ENCODE results near the gene TESMIN.

The TESMIN gene

GRCh38 chr11:68750195-68751003 lies 921 bp downstream of the TESMIN start:
- TF ChIP-seq EP300 (IDR thresholded peaks at IDR 0.05; ENCODE audit: borderline replicate concordance) (no peak), NFIC (IDR thresholded peaks at IDR 0.05) (no peak), TEAD4 (IDR thresholded peaks at IDR 0.05) (no peak), TAF1 (IDR thresholded peaks at IDR 0.05; ENCODE audit: low read depth) (no peak), ZBTB7A (IDR thresholded peaks at IDR 0.05; ENCODE audit: low read depth) (no peak), FOXM1 (IDR thresholded peaks at IDR 0.05; ENCODE audit: borderline replicate concordance, low read depth) (no peak), YY1 (IDR thresholded peaks at IDR 0.05; ENCODE audit: low read depth) (no peak), EGR1 (IDR thresholded peaks at IDR 0.05) (no peak), USF1 (IDR thresholded peaks at IDR 0.05) (no peak), REST (IDR thresholded peaks at IDR 0.05; ENCODE audit: low read depth) (no peak), RAD21 (IDR thresholded peaks at IDR 0.05; ENCODE audit: low read depth) (no peak), TCF12 (IDR thresholded peaks at IDR 0.05; ENCODE audit: low read depth) (no peak), CREB1 (IDR thresholded peaks at IDR 0.05; ENCODE audit: low read depth) (no peak), CEBPB (IDR thresholded peaks at IDR 0.05) (no peak), MAX (IDR thresholded peaks at IDR 0.05) (no peak)

DNA sequence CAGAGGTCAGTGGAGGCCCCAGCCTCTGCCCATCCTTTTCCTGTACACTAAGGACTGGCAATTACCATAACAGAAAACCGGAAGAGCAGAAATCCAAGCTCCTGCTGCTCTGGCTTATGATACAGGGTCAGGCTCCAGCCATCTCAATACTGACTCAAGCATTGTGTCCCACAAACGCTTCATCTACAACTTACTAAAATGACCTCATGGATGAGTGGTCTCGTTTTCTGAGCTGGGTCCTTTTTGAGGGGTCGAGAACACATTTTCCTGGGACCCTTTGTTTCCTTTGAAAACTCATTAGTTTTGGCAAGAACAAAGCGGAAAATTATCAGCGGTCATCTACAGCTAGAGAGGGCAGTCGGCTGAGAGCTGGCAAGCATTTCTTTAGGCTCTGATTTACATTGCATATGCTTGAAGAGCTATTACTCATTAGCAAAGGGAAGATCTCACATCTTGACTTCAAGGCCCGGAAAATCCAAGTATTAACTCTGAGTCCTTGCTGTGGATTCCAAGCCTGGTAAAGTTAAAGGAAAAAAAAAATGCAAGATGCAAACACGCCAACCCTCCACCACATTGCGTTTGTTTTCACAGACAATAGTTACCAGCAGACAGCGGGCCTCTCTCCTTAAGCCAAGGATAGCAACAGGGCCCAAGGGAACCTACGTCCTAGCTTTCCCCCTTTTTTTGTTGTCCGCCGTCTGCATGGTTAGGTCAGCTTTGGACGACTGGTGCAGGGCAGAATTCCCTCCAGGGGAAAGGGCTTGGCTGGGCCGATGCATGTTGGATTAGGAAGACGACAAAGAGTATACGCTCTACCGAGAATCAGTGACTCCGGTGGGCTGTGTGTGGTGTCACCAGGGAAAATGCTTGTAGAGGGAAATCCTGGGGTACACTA lies 1.8 kb downstream of the TESMIN start:
- TF ChIP-seq EGR1 (IDR thresholded peaks at IDR 0.05) (no peak), USF1 (IDR thresholded peaks at IDR 0.05) (no peak), CREB1 (IDR thresholded peaks at IDR 0.05; ENCODE audit: low read depth) (no peak), TEAD4 (IDR thresholded peaks at IDR 0.05) (no peak), ZBTB7A (IDR thresholded peaks at IDR 0.05; ENCODE audit: low read depth) (no peak), TAF1 (IDR thresholded peaks at IDR 0.05; ENCODE audit: low read depth) (no peak), YY1 (IDR thresholded peaks at IDR 0.05; ENCODE audit: low read depth) (no peak), CEBPB (IDR thresholded peaks at IDR 0.05) (no peak), REST (IDR thresholded peaks at IDR 0.05; ENCODE audit: low read depth) (no peak), FOXM1 (IDR thresholded peaks at IDR 0.05; ENCODE audit: borderline replicate concordance, low read depth) (no peak), EP300 (IDR thresholded peaks at IDR 0.05; ENCODE audit: borderline replicate concordance) (no peak), RAD21 (IDR thresholded peaks at IDR 0.05; ENCODE audit: low read depth) (no peak), TCF12 (IDR thresholded peaks at IDR 0.05; ENCODE audit: low read depth) (no peak), MAX (IDR thresholded peaks at IDR 0.05) (no peak), NFIC (IDR thresholded peaks at IDR 0.05) (no peak)

GRCh38 chr11:68748061-68748460 lies 3.3 kb downstream of the TESMIN start:
- TF ChIP-seq NFIC (IDR thresholded peaks at IDR 0.05) (no peak), REST (IDR thresholded peaks at IDR 0.05; ENCODE audit: low read depth) (no peak), USF1 (IDR thresholded peaks at IDR 0.05) (no peak), FOXM1 (IDR thresholded peaks at IDR 0.05; ENCODE audit: borderline replicate concordance, low read depth) (no peak), YY1 (IDR thresholded peaks at IDR 0.05; ENCODE audit: low read depth) (no peak), RAD21 (IDR thresholded peaks at IDR 0.05; ENCODE audit: low read depth) (no peak), EGR1 (IDR thresholded peaks at IDR 0.05) (no peak)

Measured in Ishikawa (cell line).